Measurements from ENCODE around the gene SLC6A8. TPM values are rescaled to one million over a fixed set of nuclear protein-coding genes. Genes with fewer than 3 reads are reported as not detected.

Gene SLC6A8
- 1 to 10 TPM; 1.0 to 1.2 TPM for total RNA-seq
- polyA plus RNA-seq = 0.12 TPM

DNA sequence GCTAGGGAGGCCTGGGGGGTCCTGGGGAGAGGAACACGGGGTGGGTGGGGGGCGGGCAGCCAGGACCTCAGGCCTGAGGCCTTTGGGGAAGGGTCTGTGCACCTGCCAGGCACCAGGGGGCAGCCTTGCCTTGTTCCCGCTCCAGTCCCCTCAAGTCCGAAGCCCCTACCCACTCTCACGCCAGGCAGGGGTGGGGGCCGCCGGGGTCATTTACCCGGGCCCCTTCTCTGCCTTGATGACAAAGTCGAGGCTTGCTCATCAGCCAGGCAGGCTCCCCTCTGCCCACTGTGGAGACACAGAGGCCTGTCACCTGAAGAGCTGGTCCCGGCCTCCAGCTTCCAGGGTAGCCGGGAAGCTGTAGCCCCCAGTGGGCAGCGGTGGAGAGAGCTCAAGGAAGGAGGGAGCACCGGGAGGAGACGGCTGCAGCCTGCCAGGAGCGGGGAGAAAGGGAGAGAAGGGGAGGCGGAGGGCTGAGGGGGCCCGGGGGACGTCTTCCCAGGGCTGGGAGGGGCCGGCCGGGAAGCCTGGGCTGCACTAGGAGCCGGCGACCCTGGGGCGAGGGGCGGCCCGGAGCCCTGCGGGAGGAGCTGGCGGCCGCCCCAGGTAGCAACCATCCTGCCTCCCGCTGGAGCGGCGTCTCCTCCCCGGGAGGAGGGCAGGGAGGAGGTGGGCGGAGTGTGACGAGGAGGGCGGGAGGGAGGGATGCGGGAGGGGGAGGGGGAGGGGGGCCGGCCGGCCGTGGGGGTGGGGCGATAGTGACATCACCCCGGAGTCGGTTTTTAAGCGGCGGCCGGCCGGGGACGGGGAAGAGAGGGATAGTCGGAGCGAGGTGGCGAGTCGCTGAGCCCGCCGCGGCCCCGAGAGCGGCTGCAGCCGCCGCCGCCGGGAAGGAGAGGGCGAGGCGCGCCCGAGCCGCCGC, at the start of gene SLC6A8:
Gene SLC6A8, plus strand, starts transcription at position 806 of the 919 bp plus-strand sequence. CDS start 649 bp downstream, outside the sequence.
- CTCF ChIA-PET = interaction anchor here (1.0 to 1.6 kb wide), 4 partner anchors 19 to 238 kb away, joined by 3 to 5 read pairs (median 4); no protein-coding TSS in a partner anchor
- Mint-ChIP-seq H3K27me3 (peaks cover 5 to 10% of the 10 kb centered on the region in 2 donors), H3K27ac (peak within 1 kb of the TSS in 2 of 8 donors; percentile 38 to 66)

DNA sequence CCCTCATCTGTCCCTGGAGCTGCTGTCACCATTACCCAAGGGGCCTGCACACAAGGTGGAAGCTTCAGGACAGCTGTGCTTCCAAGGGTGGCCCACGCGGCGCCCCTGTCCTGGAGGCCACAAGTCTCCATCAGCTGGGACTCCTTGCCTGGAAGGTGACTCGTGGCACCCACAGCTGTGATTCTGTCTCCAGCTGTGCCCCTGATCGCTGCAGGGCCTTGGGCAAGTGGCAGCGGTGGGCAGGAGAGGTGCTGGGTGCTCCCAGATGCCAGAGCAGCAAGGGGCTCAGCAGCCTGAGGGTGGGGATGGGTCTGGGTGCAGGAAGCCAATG, 49.7 kb upstream of the SLC6A8 start:
- Histone ChIP-seq H3K9me3 (ENCODE audit: low read length) (no peaks in the 10 kb centered on the region), H3K4me1 (ENCODE audit: insufficient read depth, low read length) (no peaks in the 10 kb centered on the region), H3K27me3 (ENCODE audit: insufficient read depth, low read length, poor library complexity, severe bottlenecking) (no peaks in the 10 kb centered on the region), H3K36me3 (ENCODE audit: insufficient read depth, low read length) (no peaks in the 10 kb centered on the region), H3K4me3 (ENCODE audit: low read length) (no peak overlapping the region), H3K27ac (ENCODE audit: low read depth, low read length) (no peak overlapping the region)
- CTCF ChIA-PET = no interaction called here
- Mint-ChIP-seq H3K27me3 (peaks cover 5 to 13% of the 10 kb centered on the region in 2 donors), H3K36me3 (no peaks in the 10 kb centered on the region), H3K9me3 (no peaks in the 10 kb centered on the region), H3K27ac (no peak overlapping the region), H3K4me3 (no peak overlapping the region), H3K4me1 (peaks cover 5 to 9% (median 8%) of the 10 kb centered on the region in 3 donors)
- DNase-seq = no peak
- POLR2A ChIA-PET = no interaction called here

More for the DNA sequence above, at the start of gene SLC6A8:
- Histone ChIP-seq H3K27me3 (ENCODE audit: insufficient read depth, low read length, poor library complexity, severe bottlenecking) (no peaks in the 10 kb centered on the region), H3K36me3 (ENCODE audit: insufficient read depth, low read length) (no peaks in the 10 kb centered on the region), H3K27ac (ENCODE audit: low read depth, low read length) (peak within 1 kb of the TSS; percentile 54), H3K9me3 (ENCODE audit: low read length) (no peaks in the 10 kb centered on the region), H3K4me1 (ENCODE audit: insufficient read depth, low read length) (no peaks in the 10 kb centered on the region), H3K4me3 (ENCODE audit: low read length) (no peak within 1 kb of the TSS)
- H3K36me3 Mint-ChIP-seq = no peaks in the 10 kb centered on the region
- H3K4me1 Mint-ChIP-seq = no peaks in the 10 kb centered on the region
- DNase-seq = peak in 4 of 5 donors; percentile 19 to 52 (median 27)
- POLR2A ChIA-PET = no interaction called here
- no peaks in the 10 kb centered on the region for H3K9me3 Mint-ChIP-seq
- peak within 1 kb of the TSS; percentile 40 to 88 (median 71) for H3K4me3 Mint-ChIP-seq

DNA sequence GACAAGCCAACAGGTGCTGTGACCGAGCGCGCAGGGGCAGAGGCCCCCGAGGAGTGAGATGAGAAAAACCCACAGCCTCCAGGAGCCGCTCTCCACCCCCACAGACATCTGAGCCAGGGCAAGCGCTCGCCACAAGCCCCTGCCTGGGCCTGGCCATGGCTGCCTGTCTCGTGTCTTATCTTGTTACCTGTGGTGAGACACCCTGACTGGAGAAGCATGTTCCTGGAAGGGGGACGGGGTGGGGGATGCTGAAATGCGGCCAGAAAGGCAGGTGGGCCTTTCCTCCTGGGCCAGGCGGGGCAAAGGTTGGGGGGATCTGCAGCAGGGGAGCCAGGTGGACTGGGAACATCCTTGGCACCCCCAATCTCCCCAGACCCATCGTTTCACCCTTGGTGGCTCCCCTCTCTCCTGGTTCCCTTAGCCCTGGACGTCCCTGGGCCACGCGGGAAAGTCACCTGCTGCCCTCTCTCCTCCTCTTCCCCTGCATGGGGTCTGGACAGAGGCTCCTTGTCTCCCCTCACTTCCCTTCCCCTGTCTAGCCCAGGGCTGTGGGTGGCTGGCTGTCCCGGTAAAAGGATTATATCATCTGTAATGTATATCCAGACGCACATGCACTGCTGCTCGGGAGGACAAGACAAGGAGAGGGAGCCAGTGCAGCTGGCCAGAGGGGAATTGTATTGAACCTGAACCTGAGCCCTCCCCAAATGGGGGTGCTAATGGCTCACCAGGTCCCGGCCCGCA, 49.1 kb upstream of the SLC6A8 start:
- H3K4me3 Mint-ChIP-seq = no peak overlapping the region
- H3K4me1 ChIP-seq (ENCODE audit: insufficient read depth, low read length) = no peaks in the 10 kb centered on the region
- ChIA-PET POLR2A (no interaction called here), CTCF (no interaction called here)
- peaks cover 6 to 14% of the 10 kb centered on the region in 2 donors for H3K27me3 Mint-ChIP-seq
- H3K36me3 Mint-ChIP-seq = no peaks in the 10 kb centered on the region
- no peak overlapping the region for H3K27ac Mint-ChIP-seq
- no peaks in the 10 kb centered on the region for H3K9me3 ChIP-seq (ENCODE audit: low read length)
- no peak for DNase-seq
- H3K27me3 ChIP-seq (ENCODE audit: insufficient read depth, low read length, poor library complexity, severe bottlenecking) = no peaks in the 10 kb centered on the region
- no peak overlapping the region for H3K4me3 ChIP-seq (ENCODE audit: low read length)
- no peaks in the 10 kb centered on the region for H3K36me3 ChIP-seq (ENCODE audit: insufficient read depth, low read length)
- no peaks in the 10 kb centered on the region for H3K9me3 Mint-ChIP-seq
- peaks cover 5 to 10% (median 9%) of the 10 kb centered on the region in 3 donors for H3K4me1 Mint-ChIP-seq
- no peak overlapping the region for H3K27ac ChIP-seq (ENCODE audit: low read depth, low read length)

DNA sequence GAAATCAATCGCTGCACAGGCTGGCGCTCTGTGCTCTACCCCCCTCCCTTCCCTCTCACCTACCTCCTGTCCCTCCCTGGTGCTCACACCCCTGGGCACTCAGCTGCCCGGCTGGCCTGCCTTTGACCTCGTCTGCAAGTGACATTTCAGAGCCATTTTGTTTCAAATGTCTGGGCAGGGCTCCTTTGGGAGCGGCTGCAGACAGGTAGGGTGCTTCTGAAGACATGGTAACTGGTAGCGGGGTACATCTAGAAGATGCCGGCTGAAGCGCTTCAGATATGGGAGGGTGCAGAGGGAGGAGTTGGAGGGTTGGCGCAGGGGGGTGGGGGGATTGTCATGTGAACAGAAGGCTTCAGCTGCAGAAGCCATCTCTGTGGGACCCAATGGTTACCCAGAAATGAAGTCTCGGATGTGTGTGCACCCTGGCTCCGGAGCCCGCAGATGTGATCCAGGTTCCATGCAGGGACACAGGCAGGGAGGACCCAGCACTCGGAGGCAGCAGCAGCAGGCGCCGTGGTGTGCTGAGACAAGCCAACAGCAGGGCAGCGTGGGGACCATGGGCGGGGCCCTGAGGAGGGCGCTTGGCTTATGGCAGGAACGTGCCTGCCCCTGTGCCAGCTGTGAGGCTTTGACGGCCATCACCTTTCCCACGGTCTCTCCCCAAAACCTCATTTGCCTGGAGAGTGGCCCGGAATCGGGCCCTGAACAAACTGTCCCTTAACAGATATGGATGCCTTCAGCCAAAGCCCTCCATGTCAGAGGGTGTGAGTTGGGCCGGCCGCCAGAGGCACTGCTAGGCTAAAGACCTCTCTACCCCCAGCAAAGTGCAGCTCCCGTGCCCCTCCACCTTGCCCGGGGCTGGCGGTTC, 48.3 kb upstream of the SLC6A8 start:
- Mint-ChIP-seq H3K36me3 (no peaks in the 10 kb centered on the region), H3K4me3 (no peak overlapping the region), H3K9me3 (no peaks in the 10 kb centered on the region), H3K27me3 (peaks cover 7 to 14% of the 10 kb centered on the region in 2 donors), H3K4me1 (peaks cover 5 to 10% (median 9%) of the 10 kb centered on the region in 3 donors), H3K27ac (no peak overlapping the region)
- H3K4me1 ChIP-seq (ENCODE audit: insufficient read depth, low read length) = no peaks in the 10 kb centered on the region
- no peak overlapping the region for H3K27ac ChIP-seq (ENCODE audit: low read depth, low read length)
- H3K27me3 ChIP-seq (ENCODE audit: insufficient read depth, low read length, poor library complexity, severe bottlenecking) = no peaks in the 10 kb centered on the region
- H3K36me3 ChIP-seq (ENCODE audit: insufficient read depth, low read length) = no peaks in the 10 kb centered on the region
- H3K4me3 ChIP-seq (ENCODE audit: low read length) = no peak overlapping the region
- DNase-seq = no peak
- H3K9me3 ChIP-seq (ENCODE audit: low read length) = no peaks in the 10 kb centered on the region
- POLR2A ChIA-PET = no interaction called here
- CTCF ChIA-PET = no interaction called here

DNA sequence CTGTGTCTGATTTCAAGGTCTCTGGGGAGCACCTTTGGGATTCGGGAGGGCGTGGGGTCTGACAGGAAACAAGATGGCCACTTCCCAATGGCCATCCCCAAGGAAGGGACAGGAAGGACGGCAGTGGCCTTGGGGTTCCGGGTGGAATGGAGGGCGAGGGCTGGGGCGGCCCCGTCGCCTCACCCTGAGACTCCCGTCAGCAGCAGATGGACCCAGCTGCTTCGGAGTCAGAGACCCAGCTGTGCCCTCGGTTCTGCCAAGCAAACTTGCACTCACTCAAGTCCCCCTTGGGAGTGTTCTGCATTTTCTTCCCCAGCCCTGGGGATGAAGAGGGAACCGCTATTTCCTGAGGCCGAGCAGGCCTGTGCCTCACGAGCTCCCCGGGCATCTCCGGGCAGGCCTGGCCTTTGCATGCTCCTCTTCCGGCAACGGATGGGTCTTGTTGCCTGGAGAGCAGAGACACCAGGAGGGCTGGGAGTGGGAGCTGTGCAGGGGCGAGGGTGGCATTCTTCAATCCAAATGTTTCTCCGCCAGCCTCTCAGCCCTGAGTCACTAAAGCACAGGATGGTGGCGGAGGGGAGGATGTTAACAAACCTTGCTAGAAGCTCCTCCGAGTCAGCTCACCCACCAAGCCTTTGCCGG, 47.6 kb upstream of the SLC6A8 start:
- no peaks in the 10 kb centered on the region for H3K9me3 Mint-ChIP-seq
- DNase-seq = no peak

DNA sequence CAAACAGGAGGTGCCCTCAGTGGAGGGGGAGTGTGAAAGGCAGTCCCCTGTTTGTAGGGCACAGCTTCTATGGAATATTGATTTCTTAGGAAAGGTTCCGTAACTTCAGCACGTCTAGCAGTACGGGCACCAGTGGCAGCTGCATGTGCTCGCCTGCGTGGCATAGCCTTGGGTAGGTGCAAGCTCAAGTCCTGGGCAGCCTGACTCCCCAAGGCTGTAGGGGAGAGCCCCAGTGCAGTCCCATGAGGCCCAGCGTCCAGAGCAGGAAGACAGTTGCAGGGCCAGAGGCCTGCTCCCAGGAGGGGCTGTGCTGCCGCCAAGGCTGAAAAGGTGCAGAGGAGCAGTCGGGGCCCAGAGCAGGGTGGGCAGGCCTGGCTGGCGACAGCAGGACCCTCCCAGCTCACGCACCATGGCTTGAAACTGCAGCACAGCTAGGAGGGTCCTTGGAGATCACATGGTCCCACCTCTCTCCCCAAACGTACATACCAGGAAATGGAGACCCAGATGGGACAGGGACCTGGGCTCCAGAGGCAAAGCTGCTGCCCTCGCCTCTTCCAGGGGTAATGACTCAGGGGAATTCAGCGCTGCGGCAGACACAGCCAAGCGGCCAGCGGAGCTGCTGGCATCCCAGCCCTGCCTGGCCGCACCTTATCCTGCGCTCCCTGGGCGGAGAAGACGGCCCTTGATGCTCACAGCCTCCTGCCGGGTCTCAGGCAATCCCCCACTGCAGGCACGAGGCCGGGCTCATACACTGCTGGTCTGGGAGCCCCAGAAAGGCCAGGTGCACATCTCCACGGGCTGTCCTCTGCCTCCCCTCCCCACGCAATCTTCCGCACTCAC, 46.8 kb upstream of the SLC6A8 start:
- H3K36me3 Mint-ChIP-seq = no peaks in the 10 kb centered on the region
- H3K9me3 Mint-ChIP-seq = no peaks in the 10 kb centered on the region
- POLR2A ChIA-PET = no interaction called here
- Histone ChIP-seq H3K4me1 (ENCODE audit: insufficient read depth, low read length) (no peaks in the 10 kb centered on the region), H3K27me3 (ENCODE audit: insufficient read depth, low read length, poor library complexity, severe bottlenecking) (no peaks in the 10 kb centered on the region), H3K27ac (ENCODE audit: low read depth, low read length) (no peak overlapping the region), H3K4me3 (ENCODE audit: low read length) (no peak overlapping the region), H3K9me3 (ENCODE audit: low read length) (no peaks in the 10 kb centered on the region), H3K36me3 (ENCODE audit: insufficient read depth, low read length) (no peaks in the 10 kb centered on the region)
- H3K4me1 Mint-ChIP-seq = peaks cover 5 to 10% (median 9%) of the 10 kb centered on the region in 3 donors
- peaks cover 17 to 24% of the 10 kb centered on the region in 2 donors for H3K27me3 Mint-ChIP-seq
- peak overlapping the region in 1 of 8 donors; percentile 29 for H3K27ac Mint-ChIP-seq
- H3K4me3 Mint-ChIP-seq = peak overlapping the region in 1 of 7 donors; percentile 44
- no peak for DNase-seq
- CTCF ChIA-PET = no interaction called here

More for the DNA sequence above, 47.6 kb upstream of the SLC6A8 start:
- Histone ChIP-seq H3K9me3 (ENCODE audit: low read length) (no peaks in the 10 kb centered on the region), H3K4me3 (ENCODE audit: low read length) (no peak overlapping the region), H3K36me3 (ENCODE audit: insufficient read depth, low read length) (no peaks in the 10 kb centered on the region), H3K27me3 (ENCODE audit: insufficient read depth, low read length, poor library complexity, severe bottlenecking) (no peaks in the 10 kb centered on the region), H3K27ac (ENCODE audit: low read depth, low read length) (no peak overlapping the region), H3K4me1 (ENCODE audit: insufficient read depth, low read length) (no peaks in the 10 kb centered on the region)
- H3K27me3 Mint-ChIP-seq = peaks cover 12 to 17% of the 10 kb centered on the region in 2 donors
- ChIA-PET POLR2A (no interaction called here), CTCF (no interaction called here)
- no peak overlapping the region for H3K4me3 Mint-ChIP-seq
- no peaks in the 10 kb centered on the region for H3K36me3 Mint-ChIP-seq
- no peak overlapping the region for H3K27ac Mint-ChIP-seq
- H3K4me1 Mint-ChIP-seq = peaks cover 5 to 10% (median 9%) of the 10 kb centered on the region in 3 donors

DNA sequence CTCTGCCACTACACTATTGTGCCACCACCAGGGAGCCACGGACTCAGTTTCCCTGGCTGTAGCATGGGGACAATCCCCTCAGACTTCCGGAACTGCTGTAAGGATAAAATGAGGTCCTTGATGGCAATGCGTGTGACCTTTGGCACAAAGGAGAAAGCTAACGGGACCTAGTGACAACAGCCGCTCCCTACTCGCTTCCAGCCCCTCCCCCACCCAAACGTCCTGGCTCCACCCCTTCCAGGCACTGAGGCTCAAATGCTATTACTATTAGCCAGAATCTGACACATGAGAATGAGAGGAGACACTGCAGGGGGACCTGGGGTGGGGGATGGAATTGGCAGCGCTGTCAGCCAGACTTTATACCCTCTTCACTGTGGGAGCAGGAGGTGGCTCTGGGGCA, 46.1 kb upstream of the SLC6A8 start:
- no peaks in the 10 kb centered on the region for H3K9me3 ChIP-seq (ENCODE audit: low read length)
- peaks cover 18 to 28% of the 10 kb centered on the region in 2 donors for H3K27me3 Mint-ChIP-seq
- ChIA-PET CTCF (no interaction called here), POLR2A (no interaction called here)
- no peak overlapping the region for H3K27ac ChIP-seq (ENCODE audit: low read depth, low read length)
- DNase-seq = no peak
- H3K4me3 ChIP-seq (ENCODE audit: low read length) = no peak overlapping the region
- H3K27me3 ChIP-seq (ENCODE audit: insufficient read depth, low read length, poor library complexity, severe bottlenecking) = no peaks in the 10 kb centered on the region
- H3K36me3 Mint-ChIP-seq = no peaks in the 10 kb centered on the region
- no peaks in the 10 kb centered on the region for H3K4me1 ChIP-seq (ENCODE audit: insufficient read depth, low read length)
- no peaks in the 10 kb centered on the region for H3K9me3 Mint-ChIP-seq
- peak overlapping the region in 1 of 8 donors; percentile 29 for H3K27ac Mint-ChIP-seq
- no peaks in the 10 kb centered on the region for H3K36me3 ChIP-seq (ENCODE audit: insufficient read depth, low read length)
- H3K4me1 Mint-ChIP-seq = peaks cover 5 to 10% (median 9%) of the 10 kb centered on the region in 3 donors
- no peak overlapping the region for H3K4me3 Mint-ChIP-seq

Data from CD8-positive, alpha-beta memory T cell (primary cell).